Measurements from ENCODE around the gene HOXB9. TPM values are rescaled to one million over a fixed set of nuclear protein-coding genes. Genes with fewer than 3 reads are reported as not detected.
A peak's percentile ranks its signal among the peaks of the same experiment; 100 is the strongest.

Gene HOXB9
- total and polyA plus RNA-seq, 9 of the 15 experiments (the other 6 are each of a cell fraction or from before 2014, with no cell fraction given) = 3.1 to 196 (median 77.6) TPM

DNA sequence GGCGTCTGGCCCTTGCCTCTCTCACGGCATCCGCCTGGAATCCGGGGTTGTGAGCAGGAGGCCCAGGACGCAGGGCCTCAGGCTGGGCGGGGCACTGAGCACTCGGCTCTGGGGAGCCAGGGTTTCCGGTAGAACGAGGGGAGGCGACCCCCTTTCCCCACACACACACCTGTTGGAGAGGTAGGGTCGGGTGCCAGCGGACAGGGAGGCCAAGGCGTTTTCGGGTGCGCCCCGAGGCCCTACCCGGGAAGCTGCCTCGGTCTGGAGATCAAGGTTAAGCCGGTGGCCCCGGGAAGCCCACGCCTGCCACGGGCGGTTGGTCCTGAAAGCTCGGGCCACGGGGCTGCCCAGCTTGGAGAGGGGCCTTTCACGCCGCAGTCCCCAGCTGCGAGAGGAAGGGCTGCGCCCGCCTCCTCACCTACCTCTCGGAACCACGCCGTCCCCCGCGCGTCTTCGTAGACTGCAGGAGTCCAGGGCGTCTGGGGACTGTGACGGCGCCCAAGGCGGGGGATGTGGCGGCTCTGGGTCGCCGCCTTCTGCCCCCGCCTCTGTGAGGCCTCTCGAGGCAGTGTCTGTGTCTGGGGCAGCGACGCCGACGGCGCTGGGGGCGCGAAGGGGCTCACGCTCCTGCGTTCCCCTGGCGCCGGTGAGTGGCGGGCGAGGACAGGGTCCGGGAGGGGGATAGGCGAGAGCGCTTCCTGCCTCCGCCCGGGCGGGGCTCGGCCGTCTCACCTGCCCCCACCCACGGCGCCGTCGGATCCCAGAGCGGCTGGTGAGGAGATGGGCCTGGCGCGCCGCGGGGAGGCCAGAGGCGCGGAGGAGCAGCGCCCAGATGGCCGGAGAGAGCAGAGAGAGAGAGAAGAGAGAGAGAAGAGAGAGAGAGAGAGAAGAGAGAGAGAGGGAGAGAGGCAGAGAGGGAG lies 20.3 kb upstream of the HOXB9 start (continued):
- TF ChIP-seq, protein P1, sequence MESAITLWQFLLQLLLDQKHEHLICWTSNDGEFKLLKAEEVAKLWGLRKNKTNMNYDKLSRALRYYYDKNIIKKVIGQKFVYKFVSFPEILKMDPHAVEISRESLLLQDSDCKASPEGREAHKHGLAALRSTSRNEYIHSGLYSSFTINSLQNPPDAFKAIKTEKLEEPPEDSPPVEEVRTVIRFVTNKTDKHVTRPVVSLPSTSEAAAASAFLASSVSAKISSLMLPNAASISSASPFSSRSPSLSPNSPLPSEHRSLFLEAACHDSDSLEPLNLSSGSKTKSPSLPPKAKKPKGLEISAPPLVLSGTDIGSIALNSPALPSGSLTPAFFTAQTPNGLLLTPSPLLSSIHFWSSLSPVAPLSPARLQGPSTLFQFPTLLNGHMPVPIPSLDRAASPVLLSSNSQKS (CRISPR knock-in tag; IDR thresholded peaks at IDR 0.05) = no peak
- TF ChIP-seq HMGN3 (IDR thresholded peaks at IDR 0.05; ENCODE audit: borderline replicate concordance, extremely low read depth, insufficient read length, low read depth, low read length) = no peak
- TF ChIP-seq HMG20A (CRISPR knock-in tag; conservative IDR thresholded peaks at IDR 0.05) = no peak
- TF ChIP-seq, protein P2, sequence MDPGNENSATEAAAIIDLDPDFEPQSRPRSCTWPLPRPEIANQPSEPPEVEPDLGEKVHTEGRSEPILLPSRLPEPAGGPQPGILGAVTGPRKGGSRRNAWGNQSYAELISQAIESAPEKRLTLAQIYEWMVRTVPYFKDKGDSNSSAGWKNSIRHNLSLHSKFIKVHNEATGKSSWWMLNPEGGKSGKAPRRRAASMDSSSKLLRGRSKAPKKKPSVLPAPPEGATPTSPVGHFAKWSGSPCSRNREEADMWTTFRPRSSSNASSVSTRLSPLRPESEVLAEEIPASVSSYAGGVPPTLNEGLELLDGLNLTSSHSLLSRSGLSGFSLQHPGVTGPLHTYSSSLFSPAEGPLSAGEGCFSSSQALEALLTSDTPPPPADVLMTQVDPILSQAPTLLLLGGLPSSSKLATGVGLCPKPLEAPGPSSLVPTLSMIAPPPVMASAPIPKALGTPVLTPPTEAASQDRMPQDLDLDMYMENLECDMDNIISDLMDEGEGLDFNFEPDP (CRISPR knock-in tag; IDR thresholded peaks at IDR 0.05) = no peak
- TF ChIP-seq, protein P3, sequence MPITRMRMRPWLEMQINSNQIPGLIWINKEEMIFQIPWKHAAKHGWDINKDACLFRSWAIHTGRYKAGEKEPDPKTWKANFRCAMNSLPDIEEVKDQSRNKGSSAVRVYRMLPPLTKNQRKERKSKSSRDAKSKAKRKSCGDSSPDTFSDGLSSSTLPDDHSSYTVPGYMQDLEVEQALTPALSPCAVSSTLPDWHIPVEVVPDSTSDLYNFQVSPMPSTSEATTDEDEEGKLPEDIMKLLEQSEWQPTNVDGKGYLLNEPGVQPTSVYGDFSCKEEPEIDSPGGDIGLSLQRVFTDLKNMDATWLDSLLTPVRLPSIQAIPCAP (CRISPR knock-in tag; IDR thresholded peaks at IDR 0.05; ENCODE audit: borderline replicate concordance) = no peak
- no peak for TF ChIP-seq CAMTA2 (CRISPR knock-in tag; conservative IDR thresholded peaks at IDR 0.05)
- TF ChIP-seq RREB1 (CRISPR knock-in tag; IDR thresholded peaks at IDR 0.05) = no peak
- no peak for TF ChIP-seq ILK (tag; IDR thresholded peaks at IDR 0.05; ENCODE audit: borderline replicate concordance, low read depth)
- TF ChIP-seq FOXJ3 (CRISPR knock-in tag; IDR thresholded peaks at IDR 0.05) = no peak
- TF ChIP-seq ELF2 (CRISPR knock-in tag; IDR thresholded peaks at IDR 0.05) = no peak
- no peak for TF ChIP-seq ZNF584 (CRISPR knock-in tag; IDR thresholded peaks at IDR 0.05; ENCODE audit: low read depth)
- TF ChIP-seq NR4A1 (CRISPR knock-in tag; IDR thresholded peaks at IDR 0.05) = no peak
- no peak for TF ChIP-seq NR4A1 (tag; IDR thresholded peaks at IDR 0.05)
- TF ChIP-seq SPI1 (IDR thresholded peaks at IDR 0.05; ENCODE audit: borderline replicate concordance, low read depth, low read length) = no peak
- peak; percentile 76 for TF ChIP-seq PKNOX1 (IDR thresholded peaks at IDR 0.05)
- no peak for TF ChIP-seq ZC3H8 (IDR thresholded peaks at IDR 0.05)
- TF ChIP-seq ZNF644 (tag; IDR thresholded peaks at IDR 0.05; ENCODE audit: low read depth) = no peak

All from K562 (cell line).